Activated naive CD8-positive, alpha-beta T cell (primary cell): ENCODE measurements around the gene PCDH7.

Experiments
- H3K27ac Mint-ChIP-seq: one replicate; pipeline ENCODE4 v1.8.0; 2021; ENCODE audit warnings: mixed read lengths
- H3K27me3 Mint-ChIP-seq: one replicate; pipeline ENCODE4 v1.8.0; 2021; ENCODE audit warnings: mixed read lengths
- H3K36me3 Mint-ChIP-seq: one replicate; pipeline ENCODE4 v1.8.0; 2021; ENCODE audit warnings: mixed read lengths
- H3K4me1 Mint-ChIP-seq: one replicate; pipeline ENCODE4 v1.8.0; 2021; ENCODE audit warnings: low read depth, mixed read lengths
- H3K4me3 Mint-ChIP-seq: one replicate; pipeline ENCODE4 v1.8.0; 2021; ENCODE audit warnings: mild to moderate bottlenecking, mixed read lengths
- H3K9me3 Mint-ChIP-seq: one replicate; pipeline ENCODE4 v1.8.0; 2021; ENCODE audit warnings: low read depth, mixed read lengths

PCDH7 gene

DNA sequence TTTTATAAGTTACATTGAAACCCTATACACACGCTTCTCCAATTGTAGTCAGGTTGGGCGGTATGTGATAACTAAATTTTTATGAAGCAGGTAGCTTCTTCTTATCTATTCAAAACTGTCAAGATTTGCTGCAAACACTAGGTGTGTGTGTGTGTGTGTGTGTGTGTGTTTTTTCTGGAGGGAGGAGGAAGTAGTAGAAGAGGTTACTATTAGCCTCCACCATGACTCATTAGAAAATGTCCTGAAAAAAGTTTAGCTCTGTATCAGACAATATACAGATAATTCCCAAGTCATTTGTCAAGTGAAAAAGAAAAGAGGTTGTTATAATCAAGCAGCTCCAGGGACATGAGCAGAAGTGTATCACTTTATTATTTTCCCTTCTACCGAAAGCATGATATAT lies 33.9 kb downstream of the PCDH7 start:
- H3K36me3 Mint-ChIP-seq = no peaks in the 10 kb centered on the region
- no peak overlapping the region for H3K4me3 Mint-ChIP-seq
- H3K4me1 Mint-ChIP-seq = no peaks in the 10 kb centered on the region
- H3K9me3 Mint-ChIP-seq = no peaks in the 10 kb centered on the region
- no peaks in the 10 kb centered on the region for H3K27me3 Mint-ChIP-seq
- no peak overlapping the region for H3K27ac Mint-ChIP-seq

GRCh38 chr4:30755346-30755745 lies 35.2 kb downstream of the PCDH7 start:
- no peaks in the 10 kb centered on the region for H3K9me3 Mint-ChIP-seq
- no peaks in the 10 kb centered on the region for H3K27me3 Mint-ChIP-seq
- no peak overlapping the region for H3K27ac Mint-ChIP-seq
- H3K4me3 Mint-ChIP-seq = no peak overlapping the region
- no peaks in the 10 kb centered on the region for H3K4me1 Mint-ChIP-seq
- no peaks in the 10 kb centered on the region for H3K36me3 Mint-ChIP-seq

DNA sequence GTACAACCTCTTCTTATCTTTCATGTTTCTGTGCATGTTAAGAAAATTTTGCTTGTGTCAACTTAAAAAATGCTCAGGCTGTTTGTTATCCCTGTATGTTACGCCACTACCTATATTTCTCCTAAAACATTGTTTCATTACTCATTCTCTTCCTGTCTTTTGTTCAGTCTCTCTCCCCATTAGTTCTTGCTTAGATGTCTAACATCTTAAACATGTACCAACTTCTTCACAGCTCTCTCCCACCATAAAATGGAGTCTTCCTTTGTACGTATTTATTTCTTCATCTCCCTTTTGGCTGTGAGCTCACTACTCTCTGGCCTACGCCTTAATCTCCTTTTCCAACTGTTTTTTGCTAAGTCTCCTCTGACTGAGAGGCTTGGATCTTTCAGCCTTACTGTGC lies 36.4 kb downstream of the PCDH7 start:
- no peak overlapping the region for H3K27ac Mint-ChIP-seq
- no peak overlapping the region for H3K4me3 Mint-ChIP-seq
- no peaks in the 10 kb centered on the region for H3K36me3 Mint-ChIP-seq
- no peaks in the 10 kb centered on the region for H3K4me1 Mint-ChIP-seq
- H3K27me3 Mint-ChIP-seq = no peaks in the 10 kb centered on the region
- H3K9me3 Mint-ChIP-seq = no peaks in the 10 kb centered on the region

DNA sequence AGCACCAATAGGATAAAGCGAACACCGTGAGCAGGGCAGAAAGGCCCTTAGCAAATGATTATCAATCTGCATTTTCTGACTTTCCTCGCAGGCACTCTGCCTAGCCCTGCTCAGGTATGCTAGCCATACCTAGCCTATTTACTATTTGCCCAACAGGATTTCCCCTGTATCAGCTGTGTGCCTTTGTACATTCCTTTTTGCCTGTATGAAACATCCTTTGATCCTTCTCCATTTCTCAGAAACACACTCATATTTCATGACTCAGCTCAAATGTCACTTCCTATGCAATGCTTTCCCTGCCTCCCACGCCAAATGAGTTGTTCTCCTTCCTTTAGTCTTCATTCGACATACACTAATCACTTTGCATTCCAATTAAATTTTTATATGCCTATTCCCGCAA lies 37.2 kb downstream of the PCDH7 start:
- H3K36me3 Mint-ChIP-seq = no peaks in the 10 kb centered on the region
- no peak overlapping the region for H3K27ac Mint-ChIP-seq
- H3K4me1 Mint-ChIP-seq = no peaks in the 10 kb centered on the region
- H3K27me3 Mint-ChIP-seq = no peaks in the 10 kb centered on the region
- no peaks in the 10 kb centered on the region for H3K9me3 Mint-ChIP-seq
- no peak overlapping the region for H3K4me3 Mint-ChIP-seq

DNA sequence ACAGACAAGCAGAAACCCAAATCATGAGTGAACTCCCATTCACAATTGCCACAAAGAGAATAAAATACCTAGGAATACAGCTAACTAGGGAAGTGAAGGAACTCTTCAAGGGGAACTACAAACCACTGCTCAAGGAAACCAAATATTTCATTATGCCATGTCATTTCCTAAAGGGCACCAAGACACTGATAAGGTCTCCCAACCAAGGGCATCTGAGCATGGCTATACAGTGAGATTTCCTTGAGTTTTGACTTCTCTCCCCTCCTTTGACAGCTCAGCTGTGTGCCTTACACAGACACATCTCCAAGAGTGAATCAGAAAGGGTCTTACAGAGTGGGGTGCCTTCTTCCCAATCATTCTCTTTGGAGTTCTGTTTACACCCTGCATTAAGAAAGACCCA lies 40.4 kb downstream of the PCDH7 start:
- Mint-ChIP-seq H3K4me1 (no peaks in the 10 kb centered on the region), H3K36me3 (no peaks in the 10 kb centered on the region), H3K9me3 (no peaks in the 10 kb centered on the region), H3K27me3 (no peaks in the 10 kb centered on the region), H3K27ac (no peak overlapping the region), H3K4me3 (no peak overlapping the region)

DNA sequence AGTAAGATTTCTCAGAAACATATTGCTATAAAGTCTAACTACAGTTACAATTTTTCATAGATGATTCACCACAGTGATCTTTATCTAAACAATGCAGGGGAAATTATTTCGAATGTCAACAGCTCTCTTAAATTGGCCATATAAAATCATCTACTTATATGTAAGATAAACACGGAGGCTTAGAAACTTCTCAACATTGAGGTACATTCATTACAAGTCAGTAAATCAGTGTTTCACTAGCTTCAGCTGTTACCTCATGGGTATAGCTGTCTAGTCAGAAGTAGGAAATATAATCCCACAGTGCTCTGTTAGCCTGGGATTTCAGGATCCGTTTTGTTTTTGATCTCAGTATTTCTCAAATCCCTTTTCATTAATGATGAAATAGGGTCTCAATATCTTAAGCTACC lies 43.2 kb downstream of the PCDH7 start:
- Mint-ChIP-seq H3K4me3 (no peak overlapping the region), H3K27me3 (no peaks in the 10 kb centered on the region), H3K27ac (no peak overlapping the region), H3K9me3 (no peaks in the 10 kb centered on the region), H3K4me1 (no peaks in the 10 kb centered on the region), H3K36me3 (no peaks in the 10 kb centered on the region)

- H3K36me3 Mint-ChIP-seq = no peaks in the 10 kb centered on the region
- H3K4me1 Mint-ChIP-seq = no peaks in the 10 kb centered on the region
- H3K4me3 Mint-ChIP-seq = no peak overlapping the region
- no peaks in the 10 kb centered on the region for H3K27me3 Mint-ChIP-seq
- no peaks in the 10 kb centered on the region for H3K9me3 Mint-ChIP-seq
- H3K27ac Mint-ChIP-seq = no peak overlapping the region
These were observed 44.9 kb downstream of the PCDH7 start for GRCh38 chr4:30765022-30765421.

- Mint-ChIP-seq H3K36me3 (no peaks in the 10 kb centered on the region), H3K27me3 (no peaks in the 10 kb centered on the region), H3K4me1 (no peaks in the 10 kb centered on the region), H3K4me3 (no peak overlapping the region), H3K27ac (no peak overlapping the region), H3K9me3 (no peaks in the 10 kb centered on the region)
These were observed 47.1 kb downstream of the PCDH7 start for GRCh38 chr4:30767147-30767845.

- Mint-ChIP-seq H3K4me3 (no peak overlapping the region), H3K36me3 (no peaks in the 10 kb centered on the region), H3K27me3 (no peaks in the 10 kb centered on the region), H3K4me1 (no peaks in the 10 kb centered on the region), H3K27ac (no peak overlapping the region), H3K9me3 (no peaks in the 10 kb centered on the region)
These were observed 48.1 kb downstream of the PCDH7 start for GRCh38 chr4:30768277-30768676.

- no peaks in the 10 kb centered on the region for H3K27me3 Mint-ChIP-seq
- H3K9me3 Mint-ChIP-seq = no peaks in the 10 kb centered on the region
- no peak overlapping the region for H3K27ac Mint-ChIP-seq
- H3K4me1 Mint-ChIP-seq = no peaks in the 10 kb centered on the region
- H3K36me3 Mint-ChIP-seq = no peaks in the 10 kb centered on the region
- no peak overlapping the region for H3K4me3 Mint-ChIP-seq
These were observed 48.9 kb downstream of the PCDH7 start for GRCh38 chr4:30769093-30769492.

- no peak overlapping the region for H3K27ac Mint-ChIP-seq
- H3K4me3 Mint-ChIP-seq = no peak overlapping the region
- no peaks in the 10 kb centered on the region for H3K36me3 Mint-ChIP-seq
- H3K27me3 Mint-ChIP-seq = no peaks in the 10 kb centered on the region
- H3K9me3 Mint-ChIP-seq = no peaks in the 10 kb centered on the region
- H3K4me1 Mint-ChIP-seq = no peaks in the 10 kb centered on the region
These were observed 49.9 kb downstream of the PCDH7 start for GRCh38 chr4:30770049-30770549.

DNA sequence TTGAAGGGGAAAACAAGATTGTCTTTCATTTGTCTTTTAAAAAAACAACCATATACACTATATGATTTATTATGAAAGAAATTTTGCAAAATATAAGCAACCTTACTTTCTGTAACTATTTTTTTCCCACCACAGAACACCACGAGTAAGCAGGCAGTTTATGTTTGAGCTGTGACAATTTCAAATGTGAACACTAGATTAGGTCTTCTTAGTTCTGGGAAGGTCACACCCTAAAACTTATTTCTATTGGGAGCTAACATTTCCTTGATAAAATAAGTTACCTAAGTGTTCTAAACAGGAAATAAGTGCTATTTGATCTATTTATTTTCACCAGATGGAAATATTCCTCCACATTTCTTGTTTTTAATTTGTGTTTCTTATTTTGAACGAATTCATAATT lies 50.6 kb downstream of the PCDH7 start:
- Mint-ChIP-seq H3K27ac (no peak overlapping the region), H3K36me3 (no peaks in the 10 kb centered on the region), H3K4me1 (no peaks in the 10 kb centered on the region), H3K4me3 (no peak overlapping the region), H3K9me3 (no peaks in the 10 kb centered on the region), H3K27me3 (no peaks in the 10 kb centered on the region)

- Mint-ChIP-seq H3K36me3 (no peaks in the 10 kb centered on the region), H3K27ac (no peak overlapping the region), H3K9me3 (peaks cover 4% of the 10 kb centered on the region), H3K4me3 (no peak overlapping the region), H3K27me3 (no peaks in the 10 kb centered on the region), H3K4me1 (no peaks in the 10 kb centered on the region)
These were observed 56.3 kb downstream of the PCDH7 start for GRCh38 chr4:30776451-30776850.

- H3K4me1 Mint-ChIP-seq = no peaks in the 10 kb centered on the region
- H3K4me3 Mint-ChIP-seq = no peak overlapping the region
- H3K27ac Mint-ChIP-seq = no peak overlapping the region
- H3K27me3 Mint-ChIP-seq = no peaks in the 10 kb centered on the region
- H3K9me3 Mint-ChIP-seq = peaks cover 4% of the 10 kb centered on the region
- H3K36me3 Mint-ChIP-seq = no peaks in the 10 kb centered on the region
These were observed 56.8 kb downstream of the PCDH7 start for GRCh38 chr4:30776921-30777415.
